GM23248 (cell line): ENCODE data around the gene LRMDA.

Source experiments
- EZH2 ChIP-seq: fragments of 200-600 bp; sonication (generic); IDR thresholded peaks from 2 replicates; pipeline ENCODE4 v1.6.1; 2018; ENCODE audit warnings: antibody characterized with exemption, mild to moderate bottlenecking; ENCODE audit not compliant: insufficient read depth, poor library complexity, severe bottlenecking
- EZH2phosphoT487 ChIP-seq: fragments of 200-600 bp; sonication (generic); IDR thresholded peaks from 2 replicates; pipeline ENCODE4 v1.6.1; 2018; ENCODE audit warnings: antibody characterized with exemption, moderate library complexity, mild to moderate bottlenecking, low read depth; ENCODE audit not compliant: insufficient read depth

GRCh38 chr10:75895259-75895658 is 463.8 kb downstream of the LRMDA start:
- TF ChIP-seq EZH2, result no peak
- TF ChIP-seq EZH2phosphoT487, result no peak
